ENCODE measurements around the gene LRP8. TPM values are rescaled to one million over a fixed set of nuclear protein-coding genes. Genes with fewer than 3 reads are reported as not detected.

LRP8 gene
- total RNA-seq, 3 donors from 2014 or later: 1.6 to 14.7 (median 6.3) TPM

- Histone ChIP-seq H3K4me1 (no peaks in the 10 kb centered on the region), H3K27me3 (no peaks in the 10 kb centered on the region), H3K9me3 (no peaks in the 10 kb centered on the region), H3K36me3 (no peaks in the 10 kb centered on the region), H3K4me3 (no peak overlapping the region), H3K27ac (no peak overlapping the region)
- DNase-seq (ENCODE audit: low spot score in 2 of 2): peak in 1 of 2 donors; percentile 6
- TF ChIP-seq POLR2A (IDR thresholded peaks at IDR 0.05) (no peak), CTCF (IDR thresholded peaks at IDR 0.05) (no peak), POLR2AphosphoS5 (IDR thresholded peaks at IDR 0.05) (no peak)
- intact Hi-C loops (cut with DNase I; ENCODE audit: low total_unique reads): no loop called here
Measured at GRCh38 chr1:53373246-53373645, 45.4 kb upstream of the LRP8 start.

- no peak for DNase-seq (ENCODE audit: low spot score in 2 of 2)
- intact Hi-C loops (cut with DNase I; ENCODE audit: low total_unique reads): no loop called here
- no peaks in the 10 kb centered on the region for H3K36me3 ChIP-seq
Measured at GRCh38 chr1:53372501-53372951, 44.7 kb upstream of the LRP8 start.

GRCh38 chr1:53371851-53372250 lies 44.0 kb upstream of the LRP8 start:
- no peaks in the 10 kb centered on the region for H3K4me1 ChIP-seq
- no peak overlapping the region for H3K27ac ChIP-seq
- intact Hi-C loops (cut with DNase I; ENCODE audit: low total_unique reads): no loop called here
- no peak for DNase-seq (ENCODE audit: low spot score in 2 of 2)
- no peaks in the 10 kb centered on the region for H3K27me3 ChIP-seq
- no peaks in the 10 kb centered on the region for H3K36me3 ChIP-seq
- no peak overlapping the region for H3K4me3 ChIP-seq
- no peak for TF ChIP-seq CTCF (IDR thresholded peaks at IDR 0.05)
- no peak for TF ChIP-seq POLR2A (IDR thresholded peaks at IDR 0.05)
- TF ChIP-seq POLR2AphosphoS5 (IDR thresholded peaks at IDR 0.05): no peak
- no peaks in the 10 kb centered on the region for H3K9me3 ChIP-seq

More at GRCh38 chr1:53372501-53372951, 44.7 kb upstream of the LRP8 start:
- no peaks in the 10 kb centered on the region for H3K27me3 ChIP-seq
- H3K27ac ChIP-seq: no peak overlapping the region
- no peaks in the 10 kb centered on the region for H3K9me3 ChIP-seq
- H3K4me1 ChIP-seq: no peaks in the 10 kb centered on the region
- no peak overlapping the region for H3K4me3 ChIP-seq
- TF ChIP-seq POLR2A (IDR thresholded peaks at IDR 0.05) (no peak), POLR2AphosphoS5 (IDR thresholded peaks at IDR 0.05) (no peak), CTCF (IDR thresholded peaks at IDR 0.05) (no peak)

- Histone ChIP-seq H3K36me3 (no peaks in the 10 kb centered on the region), H3K9me3 (no peaks in the 10 kb centered on the region), H3K27me3 (no peaks in the 10 kb centered on the region), H3K4me3 (no peak overlapping the region), H3K27ac (no peak overlapping the region), H3K4me1 (no peaks in the 10 kb centered on the region)
- DNase-seq (ENCODE audit: low spot score in 2 of 2): no peak
- intact Hi-C loops (cut with DNase I; ENCODE audit: low total_unique reads): no loop called here
- TF ChIP-seq CTCF (IDR thresholded peaks at IDR 0.05) (no peak), POLR2AphosphoS5 (IDR thresholded peaks at IDR 0.05) (no peak), POLR2A (IDR thresholded peaks at IDR 0.05) (no peak)
Measured at GRCh38 chr1:53371121-53371666, 43.3 kb upstream of the LRP8 start.

GRCh38 chr1:53370369-53370961 lies 42.6 kb upstream of the LRP8 start:
- no peak overlapping the region for H3K4me3 ChIP-seq
- intact Hi-C loops (cut with DNase I; ENCODE audit: low total_unique reads): no loop called here
- H3K9me3 ChIP-seq: no peaks in the 10 kb centered on the region
- TF ChIP-seq POLR2AphosphoS5 (IDR thresholded peaks at IDR 0.05): no peak
- DNase-seq (ENCODE audit: low spot score in 2 of 2): no peak
- H3K4me1 ChIP-seq: no peaks in the 10 kb centered on the region
- H3K36me3 ChIP-seq: no peaks in the 10 kb centered on the region
- no peaks in the 10 kb centered on the region for H3K27me3 ChIP-seq
- no peak overlapping the region for H3K27ac ChIP-seq
